Left ventricle myocardium inferior (tissue), 1 donor: Measurements from ENCODE around the gene SLC23A3. TPM values are rescaled to one million over a fixed set of nuclear protein-coding genes. Genes with fewer than 3 reads are reported as not detected.
"Not testable (repeated sequence)": the region's sequence is repeated elsewhere in the genome, so short reads cannot be mapped to it uniquely, and the experiment has no call there.

Source experiments
- DNase-seq: peaks from one replicate; pipeline ENCODE4 v3.0.0-alpha.2; 2020
- H3K27ac ChIP-seq: fragments of 200-600 bp; replicated peaks from 2 replicates; pipeline ENCODE4 v1.8.0; 2021
- H3K27me3 ChIP-seq: fragments of 200-600 bp; 2 replicates; pipeline ENCODE4 v1.8.0; 2021; ENCODE audit warnings: low read depth
- H3K36me3 ChIP-seq: fragments of 200-600 bp; 2 replicates; pipeline ENCODE4 v1.8.0; 2021
- H3K4me1 ChIP-seq: fragments of 200-600 bp; 2 replicates; pipeline ENCODE4 v1.8.0; 2021
- H3K4me3 ChIP-seq: fragments of 200-600 bp; 2 replicates; pipeline ENCODE4 v1.8.0; 2021; ENCODE audit warnings: mild to moderate bottlenecking, moderate library complexity
- H3K9me3 ChIP-seq: fragments of 200-600 bp; replicated peaks from 2 replicates; pipeline ENCODE4 v1.8.0; 2021
- CTCF ChIP-seq: fragments of 200-600 bp; IDR thresholded peaks from 2 replicates; pipeline ENCODE4 v1.8.0; 2021; ENCODE audit warnings: antibody characterized with exemption, mild to moderate bottlenecking, borderline replicate concordance
- intact Hi-C: fragments of 100-400 bp; cut with micrococcal nuclease; formaldehyde crosslinking; loops from one replicate; pipeline ENCODE4 v1.11.0; 2022
- total RNA-seq: library from RNA; stranded (reverse); fragmentation: NEBNext Ultra II Directional; extraction: Animal tissue kit (Norgen Biotek cat#: 25700); gene quantifications from one replicate; pipeline ENCODE4 v1.2.1, GENCODE V29; 2021
- donor health status: DM: no; HTN: yes; CAD: no; lungs with severe emphysema.

The SLC23A3 gene
- total RNA-seq, 1 donor from 2014 or later = 0.58 TPM

- Histone ChIP-seq H3K4me1 (peaks cover 27% of the 10 kb centered on the region), H3K4me3 (peak within 1 kb of the TSS; percentile 81), H3K36me3 (peaks cover 31% of the 10 kb centered on the region), H3K27me3 (no peaks in the 10 kb centered on the region), H3K9me3 (no peaks in the 10 kb centered on the region), H3K27ac (peak within 1 kb of the TSS; percentile 97)
- TF ChIP-seq CTCF = peak; percentile 33
- DNase-seq = peak; percentile 94
- intact Hi-C loops = no loop called here
These were observed 36.7 kb upstream of the SLC23A3 start, which contains the start of gene ZFAND2B for GRCh38 chr2:219206328-219207133. Gene ZFAND2B, plus strand, starts transcription at chr2:219206782. Its CDS starts 206 bp downstream, at chr2:219206988.

GRCh38 chr2:219205981-219206327 lies 36.1 kb upstream of the SLC23A3 start:
- DNase-seq = no peak
- peak overlapping the region; percentile 81 for H3K4me3 ChIP-seq
- peak overlapping the region; percentile 97 for H3K27ac ChIP-seq
- no peak for TF ChIP-seq CTCF
- intact Hi-C loops = no loop called here
- H3K4me1 ChIP-seq = peaks cover 27% of the 10 kb centered on the region
- no peaks in the 10 kb centered on the region for H3K27me3 ChIP-seq
- no peaks in the 10 kb centered on the region for H3K9me3 ChIP-seq
- H3K36me3 ChIP-seq = peaks cover 28% of the 10 kb centered on the region

- Histone ChIP-seq H3K4me3 (no peak overlapping the region), H3K4me1 (peaks cover 27% of the 10 kb centered on the region), H3K36me3 (peaks cover 21% of the 10 kb centered on the region), H3K9me3 (no peaks in the 10 kb centered on the region), H3K27ac (no peak overlapping the region), H3K27me3 (no peaks in the 10 kb centered on the region)
- no peak for DNase-seq
- TF ChIP-seq CTCF = no peak
- intact Hi-C loops = no loop called here
These were observed 35.3 kb upstream of the SLC23A3 start for GRCh38 chr2:219205165-219205538.

GRCh38 chr2:219204425-219205164 lies 34.8 kb upstream of the SLC23A3 start:
- no peak for DNase-seq
- Histone ChIP-seq H3K9me3 (no peaks in the 10 kb centered on the region), H3K36me3 (peaks cover 16% of the 10 kb centered on the region), H3K4me1 (peaks cover 27% of the 10 kb centered on the region), H3K4me3 (no peak overlapping the region), H3K27ac (no peak overlapping the region), H3K27me3 (peaks cover 4% of the 10 kb centered on the region)
- intact Hi-C loops = no loop called here
- no peak for TF ChIP-seq CTCF

- intact Hi-C loops, H3K4me3 ChIP-seq, H3K4me1 ChIP-seq, H3K9me3 ChIP-seq, DNase-seq, H3K27ac ChIP-seq, H3K36me3 ChIP-seq: not testable (repeated sequence)
- peaks cover 30% of the 10 kb centered on the region for H3K27me3 ChIP-seq
These were observed 31.5 kb upstream of the SLC23A3 start for GRCh38 chr2:219201331-219201730.

GRCh38 chr2:219200502-219201326 lies 30.9 kb upstream of the SLC23A3 start:
- H3K4me3 ChIP-seq, H3K9me3 ChIP-seq, DNase-seq, H3K4me1 ChIP-seq, intact Hi-C loops, H3K36me3 ChIP-seq, H3K27ac ChIP-seq: not testable (repeated sequence)
- peaks cover 30% of the 10 kb centered on the region for H3K27me3 ChIP-seq
